Endothelial cell (in vitro differentiated cells): ENCODE data around the gene USP34. TPM values are rescaled to one million over a fixed set of nuclear protein-coding genes. Genes with fewer than 3 reads are reported as not detected.

Experiments used
- DNase-seq: peaks from one replicate; pipeline ENCODE4 v3.0.0; 2021; ENCODE audit warnings: low spot score
- H3K27ac Mint-ChIP-seq: one replicate; pipeline ENCODE4 v1.8.0; 2021; ENCODE audit warnings: mixed read lengths, inconsistent platforms; ENCODE audit not compliant: unreplicated experiment
- H3K27me3 Mint-ChIP-seq: one replicate; pipeline ENCODE4 v1.8.0; 2021; ENCODE audit warnings: mild to moderate bottlenecking, moderate library complexity, mixed read lengths, inconsistent platforms; ENCODE audit not compliant: unreplicated experiment
- H3K36me3 Mint-ChIP-seq: one replicate; pipeline ENCODE4 v1.8.0; 2021; ENCODE audit warnings: mild to moderate bottlenecking, low read depth, mixed read lengths, inconsistent platforms; ENCODE audit not compliant: unreplicated experiment
- H3K4me1 Mint-ChIP-seq: one replicate; pipeline ENCODE4 v1.8.0; 2021; ENCODE audit warnings: mild to moderate bottlenecking, mixed read lengths, inconsistent platforms; ENCODE audit not compliant: unreplicated experiment
- H3K4me3 Mint-ChIP-seq: one replicate; pipeline ENCODE4 v1.8.0; 2021; ENCODE audit warnings: mild to moderate bottlenecking, mixed read lengths, inconsistent platforms; ENCODE audit not compliant: unreplicated experiment
- H3K9me3 Mint-ChIP-seq: one replicate; pipeline ENCODE4 v1.8.0; 2021; ENCODE audit warnings: mixed read lengths, inconsistent platforms; ENCODE audit not compliant: unreplicated experiment
- total RNA-seq: library from RNA; stranded (reverse); fragmentation: NEBNext Ultra II Directional; extraction: Animal tissue kit (Norgen Biotek cat#: 25700); gene quantifications from one replicate; pipeline ENCODE4 v1.2.1, GENCODE V29; 2021; ENCODE audit not compliant: unreplicated experiment
- TF ChIP-seq, protein P1 (sequence below): fragments of 200-600 bp; sonication (generic); IDR thresholded peaks from one replicate; pipeline ENCODE4 v1.5.0; 2021; ENCODE audit warnings: antibody characterized with exemption; ENCODE audit not compliant: unreplicated experiment

USP34 gene
- total RNA-seq, 1 donor from 2014 or later = 97.4 TPM

DNA sequence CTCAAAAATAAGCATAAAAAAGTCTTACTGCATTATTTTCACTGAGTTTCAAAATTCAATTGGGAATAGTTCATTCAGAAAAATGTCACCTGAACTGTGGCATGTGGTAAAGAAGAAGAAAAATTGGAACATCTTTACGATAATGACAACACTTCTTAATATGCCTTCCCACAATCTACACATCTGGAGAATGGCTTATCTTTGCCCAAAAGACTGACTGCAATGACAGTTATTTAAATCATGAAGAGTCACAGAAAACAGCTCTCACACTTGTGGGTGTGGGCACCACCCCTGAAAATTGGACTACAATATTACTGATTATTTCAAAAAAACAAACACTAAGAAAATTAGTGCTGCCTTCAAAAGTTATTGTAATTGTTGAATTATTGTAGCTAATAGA lies 152.3 kb downstream of the USP34 start:
- Mint-ChIP-seq H3K36me3 (no peaks in the 10 kb centered on the region), H3K27me3 (no peaks in the 10 kb centered on the region), H3K9me3 (no peaks in the 10 kb centered on the region), H3K27ac (no peak overlapping the region), H3K4me1 (no peaks in the 10 kb centered on the region), H3K4me3 (no peak overlapping the region)
- no peak for DNase-seq
- TF ChIP-seq, protein P1, sequence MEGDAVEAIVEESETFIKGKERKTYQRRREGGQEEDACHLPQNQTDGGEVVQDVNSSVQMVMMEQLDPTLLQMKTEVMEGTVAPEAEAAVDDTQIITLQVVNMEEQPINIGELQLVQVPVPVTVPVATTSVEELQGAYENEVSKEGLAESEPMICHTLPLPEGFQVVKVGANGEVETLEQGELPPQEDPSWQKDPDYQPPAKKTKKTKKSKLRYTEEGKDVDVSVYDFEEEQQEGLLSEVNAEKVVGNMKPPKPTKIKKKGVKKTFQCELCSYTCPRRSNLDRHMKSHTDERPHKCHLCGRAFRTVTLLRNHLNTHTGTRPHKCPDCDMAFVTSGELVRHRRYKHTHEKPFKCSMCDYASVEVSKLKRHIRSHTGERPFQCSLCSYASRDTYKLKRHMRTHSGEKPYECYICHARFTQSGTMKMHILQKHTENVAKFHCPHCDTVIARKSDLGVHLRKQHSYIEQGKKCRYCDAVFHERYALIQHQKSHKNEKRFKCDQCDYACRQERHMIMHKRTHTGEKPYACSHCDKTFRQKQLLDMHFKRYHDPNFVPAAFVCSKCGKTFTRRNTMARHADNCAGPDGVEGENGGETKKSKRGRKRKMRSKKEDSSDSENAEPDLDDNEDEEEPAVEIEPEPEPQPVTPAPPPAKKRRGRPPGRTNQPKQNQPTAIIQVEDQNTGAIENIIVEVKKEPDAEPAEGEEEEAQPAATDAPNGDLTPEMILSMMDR = no peak

DNA sequence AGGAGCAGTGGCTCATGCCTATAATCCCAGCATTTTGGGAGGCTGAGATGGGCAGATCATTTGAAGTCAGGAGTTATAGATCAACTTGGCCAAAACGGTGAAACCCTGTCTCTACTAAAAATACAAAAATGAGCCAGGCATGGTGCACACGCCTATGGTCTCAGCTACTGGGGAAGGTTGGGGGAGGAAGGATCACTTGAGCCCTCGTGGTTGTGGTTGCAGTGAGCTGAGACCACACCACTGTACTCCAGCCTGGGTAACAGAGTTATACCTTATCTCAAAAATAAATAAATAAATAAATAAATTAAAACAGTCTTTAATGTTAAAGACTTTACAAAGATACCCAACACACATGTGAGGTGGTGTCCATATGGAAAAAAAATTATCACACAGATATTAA lies 174.9 kb downstream of the USP34 start:
- Mint-ChIP-seq H3K9me3 (no peaks in the 10 kb centered on the region), H3K27ac (no peak overlapping the region), H3K4me3 (no peak overlapping the region), H3K27me3 (no peaks in the 10 kb centered on the region), H3K36me3 (peaks cover 19% of the 10 kb centered on the region), H3K4me1 (no peaks in the 10 kb centered on the region)
- TF ChIP-seq, protein P1 = no peak
- DNase-seq = no peak

DNA sequence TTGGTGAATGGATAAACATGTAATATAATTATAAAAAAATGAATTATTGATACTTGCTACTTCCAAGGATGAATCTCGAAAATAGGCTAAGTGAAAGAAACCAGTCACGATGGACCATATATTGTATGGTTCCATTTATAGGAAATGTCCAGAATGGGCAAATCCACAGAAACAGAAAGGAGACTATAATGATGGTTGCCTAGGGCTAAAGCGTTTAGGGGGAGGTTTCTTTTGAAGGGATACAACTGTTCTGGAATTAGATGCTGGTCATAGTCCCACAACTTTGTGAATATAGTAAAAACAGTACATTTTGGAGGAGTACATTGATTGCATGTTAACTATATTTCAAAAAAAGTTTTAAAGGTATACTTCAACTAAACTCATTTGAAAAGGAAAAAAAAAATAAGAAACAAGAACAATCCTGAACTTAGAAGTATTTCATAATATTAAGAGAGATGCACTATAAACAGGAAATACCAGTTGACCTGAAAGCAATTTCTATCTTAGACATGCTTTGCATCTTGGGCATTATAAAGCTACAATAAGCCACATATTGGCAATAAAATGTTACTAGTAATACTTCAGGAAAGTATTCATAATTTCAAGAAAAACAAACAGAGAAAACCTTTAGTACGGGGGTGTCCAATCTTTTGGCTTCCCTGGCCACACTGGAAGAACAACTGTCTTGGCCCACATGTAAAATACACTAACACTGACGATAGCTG lies 178.9 kb downstream of the USP34 start:
- H3K4me1 Mint-ChIP-seq = no peaks in the 10 kb centered on the region
- no peaks in the 10 kb centered on the region for H3K9me3 Mint-ChIP-seq
- H3K36me3 Mint-ChIP-seq = peaks cover 13% of the 10 kb centered on the region
- no peaks in the 10 kb centered on the region for H3K27me3 Mint-ChIP-seq
- no peak overlapping the region for H3K27ac Mint-ChIP-seq
- TF ChIP-seq, protein P1 = no peak
- no peak for DNase-seq
- no peak overlapping the region for H3K4me3 Mint-ChIP-seq

DNA sequence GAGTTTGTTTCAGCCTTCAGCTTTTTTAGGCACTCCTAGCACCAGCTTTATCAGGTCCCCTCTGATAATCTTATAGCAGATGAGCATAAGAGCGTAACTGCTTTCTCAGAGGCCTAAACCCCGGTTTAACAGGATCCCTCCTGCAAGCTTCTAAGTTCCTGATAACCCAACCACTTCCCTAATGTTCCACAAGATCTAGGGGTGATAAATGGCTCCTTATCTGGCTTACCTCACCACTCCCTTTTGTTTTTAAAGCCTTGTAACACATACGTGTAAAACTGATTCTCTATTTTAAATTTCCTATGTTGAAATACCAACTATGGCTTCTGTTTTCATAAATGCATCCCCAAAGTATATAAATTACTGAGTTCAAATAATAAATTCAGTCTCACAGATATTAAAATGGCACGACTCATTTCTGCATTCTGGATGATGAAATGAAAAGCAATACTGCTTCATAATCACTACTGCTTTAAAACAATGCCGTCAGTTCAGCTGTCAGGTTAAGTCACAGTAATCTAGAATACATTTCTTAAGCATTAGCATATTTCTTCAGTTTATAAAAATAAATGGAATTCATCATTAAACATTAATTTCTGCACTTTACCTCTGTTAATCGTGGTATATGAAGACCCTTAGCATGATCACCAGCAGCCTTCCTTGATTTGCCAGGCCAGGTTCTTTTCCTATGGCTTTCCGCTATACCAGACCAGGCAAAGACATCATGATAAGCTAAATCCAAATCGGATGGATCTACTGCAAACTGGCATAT lies 182.6 kb downstream of the USP34 start:
- DNase-seq = no peak
- Mint-ChIP-seq H3K4me1 (no peaks in the 10 kb centered on the region), H3K27ac (no peak overlapping the region), H3K4me3 (no peak overlapping the region), H3K9me3 (no peaks in the 10 kb centered on the region), H3K27me3 (no peaks in the 10 kb centered on the region), H3K36me3 (peaks cover 3% of the 10 kb centered on the region)
- TF ChIP-seq, protein P1 = no peak

DNA sequence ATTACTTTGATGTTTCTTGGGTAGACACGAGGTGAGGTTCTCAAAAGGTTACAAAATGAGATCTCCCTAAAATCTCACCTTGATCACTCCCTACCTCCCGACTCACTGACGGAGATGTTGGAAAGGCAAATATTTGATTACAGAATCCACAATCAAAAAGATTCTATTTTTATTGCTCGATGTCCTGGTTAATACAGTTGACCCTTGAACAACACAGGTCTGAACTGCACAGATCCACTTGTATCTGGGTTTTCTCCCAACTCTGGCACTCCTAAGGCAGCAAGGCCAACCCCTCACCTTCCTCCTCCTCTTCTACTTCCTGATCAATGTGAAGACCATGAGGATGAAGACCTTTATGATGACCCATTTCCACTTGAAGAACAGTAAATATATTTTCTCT lies 183.6 kb downstream of the USP34 start:
- H3K4me3 Mint-ChIP-seq = no peak overlapping the region

More for the DNA sequence above, 183.6 kb downstream of the USP34 start:
- Mint-ChIP-seq H3K4me1 (no peaks in the 10 kb centered on the region), H3K27me3 (no peaks in the 10 kb centered on the region), H3K36me3 (peaks cover 3% of the 10 kb centered on the region), H3K27ac (no peak overlapping the region), H3K9me3 (no peaks in the 10 kb centered on the region)
- no peak for DNase-seq
- TF ChIP-seq, protein P1 = no peak
